Keratinocyte (primary cell): Measurements from ENCODE around the gene TEAD2. TPM values are rescaled to one million over a fixed set of nuclear protein-coding genes. Genes with fewer than 3 reads are reported as not detected.

Source experiments
- DNase-seq: peaks from one replicate; pipeline ENCODE4 v3.0.0-alpha.2; 2011; ENCODE audit warnings: low read depth, missing footprints, low spot score
- FAIRE-seq: peaks from 2 replicates; lab custom pipeline; 2011; peaks lifted over from hg19 to GRCh38; lab: Jason Lieb, UNC
- H2AFZ ChIP-seq: 2 replicates; pipeline ENCODE4 v1.6.0; 2012; ENCODE audit warnings: low read length, control low read depth, inconsistent platforms; ENCODE audit not compliant: control insufficient read depth
- H3K27ac ChIP-seq: 2 replicates; pipeline ENCODE4 v1.5.1; 2011; ENCODE audit warnings: low read length; ENCODE audit not compliant: control insufficient read depth, insufficient read depth
- H3K27me3 ChIP-seq: 3 replicates; pipeline ENCODE4 v1.6.0; 2011; ENCODE audit warnings: low read length; ENCODE audit not compliant: control insufficient read depth, insufficient read depth; ENCODE audit errors: extremely low read depth
- H3K36me3 ChIP-seq, 2 experiments: 2 replicates in 1 of 2; 3 replicates in 1 of 2; pipeline ENCODE4 v1.5.1; 2011; ENCODE audit warnings: low read length in 2 of 2, mild to moderate bottlenecking in 1 of 2; ENCODE audit not compliant: control insufficient read depth in 2 of 2, insufficient read depth in 2 of 2; ENCODE audit errors: extremely low read depth in 1 of 2
- H3K4me1 ChIP-seq: 3 replicates; pipeline ENCODE4 v1.5.1; 2011; ENCODE audit warnings: low read length; ENCODE audit not compliant: control insufficient read depth, insufficient read depth; ENCODE audit errors: extremely low read depth
- H3K4me2 ChIP-seq: 3 replicates; pipeline ENCODE4 v1.6.0; 2011; ENCODE audit warnings: low read depth, low read length; ENCODE audit not compliant: control insufficient read depth, insufficient read depth; ENCODE audit errors: extremely low read depth
- H3K4me3 ChIP-seq, 3 experiments: fragments of 200-600 bp in 1 of 3; sonication (generic) in 1 of 3; 2 replicates in 2 of 3; 3 replicates in 1 of 3; pipeline ENCODE4 v1.5.1; 2011 to 2016; ENCODE audit warnings: low read length in 3 of 3, mild to moderate bottlenecking in 3 of 3, control low read depth in 2 of 3, inconsistent platforms in 1 of 3, low read depth in 1 of 3, mixed read lengths in 1 of 3, mixed run types in 1 of 3, moderate library complexity in 1 of 3; ENCODE audit not compliant: control insufficient read depth in 2 of 3, insufficient read depth in 2 of 3; ENCODE audit errors: extremely low read depth in 1 of 3
- H3K79me2 ChIP-seq: 2 replicates; pipeline ENCODE4 v1.6.0; 2012; ENCODE audit warnings: low read length; ENCODE audit not compliant: control insufficient read depth, insufficient read depth
- H3K9ac ChIP-seq: 3 replicates; pipeline ENCODE4 v1.6.0; 2011; ENCODE audit warnings: low read length; ENCODE audit not compliant: control insufficient read depth, insufficient read depth; ENCODE audit errors: extremely low read depth
- H3K9me1 ChIP-seq: 3 replicates; pipeline ENCODE4 v1.6.0; 2011; ENCODE audit warnings: low read length; ENCODE audit not compliant: control insufficient read depth, insufficient read depth; ENCODE audit errors: extremely low read depth
- H3K9me3 ChIP-seq: 2 replicates; pipeline ENCODE4 v1.5.1; 2012; ENCODE audit warnings: low read depth, low read length; ENCODE audit not compliant: control insufficient read depth
- H4K20me1 ChIP-seq: 3 replicates; pipeline ENCODE4 v1.6.0; 2011; ENCODE audit warnings: low read length; ENCODE audit not compliant: control insufficient read depth, insufficient read depth; ENCODE audit errors: extremely low read depth
- CTCF ChIP-seq, 3 experiments: IDR thresholded peaks in 1 of 3; conservative IDR thresholded peaks in 1 of 3; optimal IDR thresholded peaks in 1 of 3; 2 replicates in 2 of 3; 3 replicates in 1 of 3; pipeline versions ENCODE3 to v1.5.1; 2011; ENCODE audit warnings: low read length in 3 of 3, mild to moderate bottlenecking in 3 of 3, moderate library complexity in 2 of 3, control low read depth in 1 of 3, inconsistent platforms in 1 of 3; ENCODE audit not compliant: insufficient read depth in 2 of 3; ENCODE audit errors: extremely low read depth in 1 of 3
- EZH2 ChIP-seq: IDR thresholded peaks from one replicate; pipeline ENCODE4 v1.6.1; 2012; ENCODE audit warnings: inconsistent platforms, mild to moderate bottlenecking, low read length, moderate library complexity
- dilution Hi-C: fragments of 300-500 bp; cut with MboI; formaldehyde crosslinking; loops from one replicate; pipeline ENCODE4 v1.7.0; 2020; ENCODE audit warnings: low sequenced_read_pairs; ENCODE audit not compliant: extremely low pct_ligation_motif_present
- polyA plus RNA-seq, 5 experiments: library from polyadenylated mRNA; depleted of rRNA in 3 of 5; stranded (reverse) in 3 of 5; stranded (forward) in 1 of 5; unstranded in 1 of 5; fragments of >200 nt; gene quantifications; 1 replicate in 1 of 5; 2 replicates in 3 of 5; 3 replicates in 1 of 5; pipeline versions ENCODE4 v1.2.1 to v1.2.3, GENCODE V29; 2011 to 2012; ENCODE audit warnings: missing spikeins in 2 of 5, low read depth in 1 of 5, low replicate concordance in 1 of 5

Gene TEAD2
- polyA plus RNA-seq, 1 donor (not counting 4 experiments of a cell fraction or from before 2014, with no cell fraction given) = 6.4 TPM

GRCh38 chr19:49407482-49408015 is 45.3 kb upstream of the TEAD2 start:
- FAIRE-seq = no peak

GRCh38 chr19:49407079-49407478 is 44.9 kb upstream of the TEAD2 start:
- Histone ChIP-seq H3K4me1 (peaks cover 6% of the 10 kb centered on the region), H3K9ac (no peak overlapping the region), H4K20me1 (no peaks in the 10 kb centered on the region), H3K27ac (no peak overlapping the region), H3K9me3 (no peaks in the 10 kb centered on the region), H3K9me1 (no peaks in the 10 kb centered on the region), H3K36me3 (no peaks in the 10 kb centered on the region), H3K4me3 (no peak overlapping the region), H3K27me3 (no peaks in the 10 kb centered on the region), H3K79me2 (no peaks in the 10 kb centered on the region), H2AFZ (no peak overlapping the region), H3K4me2 (no peak overlapping the region)
- TF ChIP-seq CTCF (optimal IDR thresholded peaks at IDR 0.05 in 1 of 3, IDR thresholded peaks at IDR 0.05 in 1 of 3, conservative IDR thresholded peaks at IDR 0.05 in 1 of 3; ENCODE audit: extremely low read depth in 1 of 3, insufficient read depth in 2 of 3, low read length in 3 of 3) (no peak), EZH2 (no peak)
- dilution Hi-C loops = no loop called here
- no peak for DNase-seq
- FAIRE-seq = no peak

More at GRCh38 chr19:49407482-49408015, 45.3 kb upstream of the TEAD2 start:
- dilution Hi-C loops = no loop called here
- Histone ChIP-seq H3K79me2 (no peaks in the 10 kb centered on the region), H3K36me3 (no peaks in the 10 kb centered on the region), H3K27ac (no peak overlapping the region), H2AFZ (no peak overlapping the region), H3K27me3 (no peaks in the 10 kb centered on the region), H3K9me1 (no peaks in the 10 kb centered on the region), H3K9ac (no peak overlapping the region), H4K20me1 (no peaks in the 10 kb centered on the region), H3K4me2 (no peak overlapping the region), H3K9me3 (no peaks in the 10 kb centered on the region), H3K4me3 (no peak overlapping the region), H3K4me1 (peaks cover 6% of the 10 kb centered on the region)
- TF ChIP-seq EZH2 (no peak), CTCF (optimal IDR thresholded peaks at IDR 0.05 in 1 of 3, IDR thresholded peaks at IDR 0.05 in 1 of 3, conservative IDR thresholded peaks at IDR 0.05 in 1 of 3; ENCODE audit: extremely low read depth in 1 of 3, insufficient read depth in 2 of 3, low read length in 3 of 3) (no peak)
- DNase-seq = no peak
